HEK293 (cell line): ENCODE measurements around the gene RSPO1.

Experiments
- GLI2 ChIP-seq: fragments of 450-650 bp; formaldehyde crosslinking; IDR thresholded peaks from 2 replicates; pipeline ENCODE4; 2017; ENCODE audit warnings: missing biosample characterization, missing genetic modification characterization, low read depth, borderline replicate concordance
- SP7 ChIP-seq: fragments of 450-650 bp; formaldehyde crosslinking; IDR thresholded peaks from 2 replicates; pipeline ENCODE4 v1.5.1; 2016; ENCODE audit warnings: missing biosample characterization, missing genetic modification characterization
- TRIM28 ChIP-seq: IDR thresholded peaks from 2 replicates; pipeline ENCODE4 v1.6.1; 2011; ENCODE audit warnings: low read length, control low read depth, borderline replicate concordance
- ZBTB10 ChIP-seq: fragments of 450-650 bp; formaldehyde crosslinking; IDR thresholded peaks from 2 replicates; pipeline ENCODE4 v1.5.1; 2016; ENCODE audit warnings: missing biosample characterization, missing genetic modification characterization
- ZNF121 ChIP-seq: fragments of 450-650 bp; formaldehyde crosslinking; IDR thresholded peaks from 2 replicates; pipeline ENCODE4 v1.5.1; 2016; ENCODE audit warnings: missing biosample characterization, missing genetic modification characterization
- ZNF239 ChIP-seq: fragments of 450-650 bp; formaldehyde crosslinking; IDR thresholded peaks from 2 replicates; pipeline ENCODE4 v1.5.1; 2016; ENCODE audit warnings: missing biosample characterization, missing genetic modification characterization
- ZNF248 ChIP-seq: fragments of 450-650 bp; formaldehyde crosslinking; IDR thresholded peaks from 2 replicates; pipeline ENCODE4 v1.5.1; 2017; ENCODE audit warnings: missing biosample characterization, missing genetic modification characterization
- ZNF274 ChIP-seq, 2 experiments: fragments of 200-500 bp in 1 of 2; fragments of 450-650 bp in 1 of 2; sonication (Bioruptor generic) in 1 of 2; formaldehyde crosslinking in 1 of 2; IDR thresholded peaks; 2 replicates each; pipeline versions ENCODE4 v1.5.1 to v1.6.1; 2014 to 2016; ENCODE audit warnings: borderline replicate concordance in 1 of 2, inconsistent platforms in 1 of 2, low read length in 1 of 2, missing biosample characterization in 1 of 2, missing genetic modification characterization in 1 of 2
- ZNF341 ChIP-seq: fragments of 450-650 bp; formaldehyde crosslinking; IDR thresholded peaks from 2 replicates; pipeline ENCODE4; 2016; ENCODE audit warnings: low read depth, missing biosample characterization, missing genetic modification characterization
- ZNF362 ChIP-seq: fragments of 450-650 bp; formaldehyde crosslinking; IDR thresholded peaks from 2 replicates; pipeline ENCODE4 v1.5.1; 2016; ENCODE audit warnings: missing biosample characterization, missing genetic modification characterization
- ZNF391 ChIP-seq: fragments of 450-650 bp; formaldehyde crosslinking; IDR thresholded peaks from 2 replicates; pipeline ENCODE4 v1.5.1; 2016; ENCODE audit warnings: low read depth, missing biosample characterization, missing genetic modification characterization, borderline replicate concordance
- ZNF398 ChIP-seq: fragments of 450-650 bp; formaldehyde crosslinking; IDR thresholded peaks from 2 replicates; pipeline ENCODE4 v1.5.1; 2017; ENCODE audit warnings: missing biosample characterization, missing genetic modification characterization
- ZNF423 ChIP-seq: fragments of 450-650 bp; formaldehyde crosslinking; IDR thresholded peaks from 2 replicates; pipeline ENCODE4 v1.5.1; 2016; ENCODE audit warnings: missing biosample characterization, missing genetic modification characterization
- ZNF513 ChIP-seq: fragments of 450-650 bp; IDR thresholded peaks from 2 replicates; pipeline ENCODE4 v1.5.1; 2018; ENCODE audit warnings: missing biosample characterization, missing genetic modification characterization
- ZNF629 ChIP-seq: fragments of 450-650 bp; formaldehyde crosslinking; IDR thresholded peaks from 2 replicates; pipeline ENCODE4 v1.5.1; 2017; ENCODE audit warnings: missing biosample characterization, missing genetic modification characterization
- ZNF704 ChIP-seq: fragments of 450-650 bp; formaldehyde crosslinking; IDR thresholded peaks from 2 replicates; pipeline ENCODE4 v1.5.1; 2016; ENCODE audit warnings: missing biosample characterization, missing genetic modification characterization
- ZNF777 ChIP-seq: fragments of 450-650 bp; formaldehyde crosslinking; IDR thresholded peaks from 2 replicates; pipeline ENCODE4 v1.5.1; 2017; ENCODE audit warnings: missing biosample characterization, missing genetic modification characterization, borderline replicate concordance
- ZXDB ChIP-seq: fragments of 450-650 bp; formaldehyde crosslinking; IDR thresholded peaks from 2 replicates; pipeline ENCODE4 v1.5.1; 2016; ENCODE audit warnings: missing biosample characterization, missing genetic modification characterization
- TF ChIP-seq, protein P1 (sequence below): fragments of 450-650 bp; formaldehyde crosslinking; IDR thresholded peaks from 2 replicates; pipeline ENCODE4 v1.5.1; 2016; ENCODE audit warnings: missing biosample characterization, missing genetic modification characterization
- TF ChIP-seq, protein P2 (sequence below): fragments of 450-650 bp; formaldehyde crosslinking; IDR thresholded peaks from 2 replicates; pipeline ENCODE4 v1.5.1; 2016; ENCODE audit warnings: missing biosample characterization, missing genetic modification characterization
- TF ChIP-seq, protein P3 (sequence below): fragments of 450-650 bp; formaldehyde crosslinking; IDR thresholded peaks from 2 replicates; pipeline ENCODE4 v1.5.1; 2016; ENCODE audit warnings: missing biosample characterization, missing genetic modification characterization, low read depth

Gene RSPO1

DNA sequence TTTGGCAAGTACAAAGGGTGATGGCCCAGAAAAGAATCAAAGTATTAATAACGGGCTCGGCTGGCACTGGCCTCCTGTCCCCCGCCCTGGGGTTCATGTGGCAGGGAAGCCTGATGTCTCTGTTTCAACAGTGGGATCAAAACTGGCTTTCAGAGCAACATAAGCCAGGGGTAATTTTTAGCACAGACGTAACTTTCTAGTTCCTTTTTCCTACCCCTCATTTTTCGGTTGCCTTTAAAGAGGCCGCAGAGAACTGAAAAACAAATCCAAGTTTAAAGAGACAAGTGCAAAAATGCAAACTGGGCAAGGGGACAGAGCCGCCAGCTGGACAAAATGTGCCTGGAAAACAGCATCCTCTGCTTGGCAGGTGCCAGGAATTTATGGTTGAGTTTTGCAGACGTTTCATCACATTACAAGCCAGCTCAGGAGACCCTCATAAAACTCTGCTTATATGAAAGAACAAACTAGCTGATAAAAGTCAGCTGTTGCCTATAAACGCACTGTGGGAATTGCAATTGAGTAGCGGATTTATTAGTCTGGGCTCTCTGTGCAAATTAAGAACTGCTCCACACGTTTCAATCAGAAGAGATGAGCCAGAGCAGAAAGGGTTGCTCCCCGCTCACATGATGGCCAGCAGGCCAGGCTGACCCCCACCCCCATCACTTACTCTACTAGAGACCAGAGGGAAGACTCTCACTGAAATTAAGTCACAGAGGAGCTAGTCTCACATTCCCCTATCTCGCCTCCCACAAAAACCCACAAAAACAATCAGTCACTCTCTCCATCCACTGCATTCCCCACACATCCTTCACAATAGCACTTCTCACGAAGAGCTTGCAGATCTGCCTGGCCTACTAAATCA is 41.8 kb upstream of the RSPO1 start (continued):
- TF ChIP-seq, protein P1, sequence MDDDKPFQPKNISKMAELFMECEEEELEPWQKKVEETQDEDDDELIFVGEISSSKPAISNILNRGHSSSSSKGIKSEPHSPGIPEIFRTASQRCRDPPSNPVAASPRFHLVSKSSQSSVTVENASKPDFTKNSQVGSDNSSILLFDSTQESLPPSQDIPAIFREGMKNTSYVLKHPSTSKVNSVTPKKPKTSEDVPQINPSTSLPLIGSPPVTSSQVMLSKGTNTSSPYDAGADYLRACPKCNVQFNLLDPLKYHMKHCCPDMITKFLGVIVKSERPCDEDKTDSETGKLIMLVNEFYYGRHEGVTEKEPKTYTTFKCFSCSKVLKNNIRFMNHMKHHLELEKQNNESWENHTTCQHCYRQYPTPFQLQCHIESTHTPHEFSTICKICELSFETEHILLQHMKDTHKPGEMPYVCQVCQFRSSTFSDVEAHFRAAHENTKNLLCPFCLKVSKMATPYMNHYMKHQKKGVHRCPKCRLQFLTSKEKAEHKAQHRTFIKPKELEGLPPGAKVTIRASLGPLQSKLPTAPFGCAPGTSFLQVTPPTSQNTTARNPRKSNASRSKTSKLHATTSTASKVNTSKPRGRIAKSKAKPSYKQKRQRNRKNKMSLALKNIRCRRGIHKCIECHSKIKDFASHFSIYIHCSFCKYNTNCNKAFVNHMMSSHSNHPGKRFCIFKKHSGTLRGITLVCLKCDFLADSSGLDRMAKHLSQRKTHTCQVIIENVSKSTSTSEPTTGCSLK (tag by site-specific recombination) = no peak
- TF ChIP-seq ZNF362 (tag by site-specific recombination) = no peak
- no peak for TF ChIP-seq GLI2
- TF ChIP-seq ZNF777 (tag by site-specific recombination) = no peak
- TF ChIP-seq, protein P2, sequence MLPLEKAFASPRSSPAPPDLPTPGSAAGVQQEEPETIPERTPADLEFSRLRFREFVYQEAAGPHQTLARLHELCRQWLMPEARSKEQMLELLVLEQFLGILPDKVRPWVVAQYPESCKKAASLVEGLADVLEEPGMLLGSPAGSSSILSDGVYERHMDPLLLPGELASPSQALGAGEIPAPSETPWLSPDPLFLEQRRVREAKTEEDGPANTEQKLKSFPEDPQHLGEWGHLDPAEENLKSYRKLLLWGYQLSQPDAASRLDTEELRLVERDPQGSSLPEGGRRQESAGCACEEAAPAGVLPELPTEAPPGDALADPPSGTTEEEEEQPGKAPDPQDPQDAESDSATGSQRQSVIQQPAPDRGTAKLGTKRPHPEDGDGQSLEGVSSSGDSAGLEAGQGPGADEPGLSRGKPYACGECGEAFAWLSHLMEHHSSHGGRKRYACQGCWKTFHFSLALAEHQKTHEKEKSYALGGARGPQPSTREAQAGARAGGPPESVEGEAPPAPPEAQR (tag by site-specific recombination) = no peak
- no peak for TF ChIP-seq ZNF248 (tag by site-specific recombination)
- no peak for TF ChIP-seq ZNF239 (tag by site-specific recombination)
- no peak for TF ChIP-seq ZNF629
- no peak for TF ChIP-seq ZNF704 (tag by site-specific recombination)
- TF ChIP-seq ZNF274 (IDR thresholded peaks at IDR 0.05; ENCODE audit: low read length) = no peak
- no peak for TF ChIP-seq ZNF274 (tag by site-specific recombination; IDR thresholded peaks at IDR 0.05; ENCODE audit: borderline replicate concordance)
- TF ChIP-seq ZNF121 (tag by site-specific recombination) = no peak
- TF ChIP-seq ZNF391 (tag by site-specific recombination) = no peak
- TF ChIP-seq SP7 = no peak
- TF ChIP-seq ZNF341 (tag by site-specific recombination) = no peak
- TF ChIP-seq ZNF398 (tag by site-specific recombination) = no peak
- no peak for TF ChIP-seq TRIM28
- no peak for TF ChIP-seq ZBTB10 (tag by site-specific recombination)
- TF ChIP-seq, protein P3, sequence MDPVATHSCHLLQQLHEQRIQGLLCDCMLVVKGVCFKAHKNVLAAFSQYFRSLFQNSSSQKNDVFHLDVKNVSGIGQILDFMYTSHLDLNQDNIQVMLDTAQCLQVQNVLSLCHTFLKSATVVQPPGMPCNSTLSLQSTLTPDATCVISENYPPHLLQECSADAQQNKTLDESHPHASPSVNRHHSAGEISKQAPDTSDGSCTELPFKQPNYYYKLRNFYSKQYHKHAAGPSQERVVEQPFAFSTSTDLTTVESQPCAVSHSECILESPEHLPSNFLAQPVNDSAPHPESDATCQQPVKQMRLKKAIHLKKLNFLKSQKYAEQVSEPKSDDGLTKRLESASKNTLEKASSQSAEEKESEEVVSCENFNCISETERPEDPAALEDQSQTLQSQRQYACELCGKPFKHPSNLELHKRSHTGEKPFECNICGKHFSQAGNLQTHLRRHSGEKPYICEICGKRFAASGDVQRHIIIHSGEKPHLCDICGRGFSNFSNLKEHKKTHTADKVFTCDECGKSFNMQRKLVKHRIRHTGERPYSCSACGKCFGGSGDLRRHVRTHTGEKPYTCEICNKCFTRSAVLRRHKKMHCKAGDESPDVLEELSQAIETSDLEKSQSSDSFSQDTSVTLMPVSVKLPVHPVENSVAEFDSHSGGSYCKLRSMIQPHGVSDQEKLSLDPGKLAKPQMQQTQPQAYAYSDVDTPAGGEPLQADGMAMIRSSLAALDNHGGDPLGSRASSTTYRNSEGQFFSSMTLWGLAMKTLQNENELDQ (tag by site-specific recombination) = no peak
- TF ChIP-seq ZXDB = no peak
- TF ChIP-seq ZNF423 (tag by site-specific recombination) = peak; percentile 17; the same call in 1 of the 2 replicates
- TF ChIP-seq ZNF513 = no peak
